GM21619 (cell line): ENCODE measurements around the gene ASNSD1.
"Not testable (repeated sequence)": the region's sequence is repeated elsewhere in the genome, so short reads cannot be mapped to it uniquely, and the experiment has no call there.

Experiments used
- ATAC-seq: cut with Tn5 transposase; IDR thresholded peaks from one replicate; pipeline ENCODE4 v1.9.1; 2021; ENCODE audit not compliant: unreplicated experiment

The ASNSD1 gene

DNA sequence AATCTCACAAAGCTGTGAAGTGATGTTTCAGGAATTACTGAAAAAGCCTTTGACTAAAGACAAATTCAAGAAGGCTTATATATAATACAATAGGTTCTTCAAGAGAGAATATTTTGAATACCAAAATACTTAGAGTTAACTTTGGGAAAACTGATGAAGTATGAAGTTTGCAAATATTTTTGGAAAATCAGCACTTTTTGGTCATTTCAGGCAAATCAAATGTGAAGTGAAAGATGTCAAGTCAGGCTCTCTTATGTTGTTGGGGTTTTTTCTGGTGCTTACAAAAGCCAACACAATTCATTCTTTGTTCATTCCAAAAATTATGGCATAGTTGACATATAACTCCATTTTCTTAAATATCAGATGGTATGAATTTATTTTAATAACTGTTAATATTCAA lies 14.7 kb upstream of the ASNSD1 start:
- no peak for ATAC-seq

DNA sequence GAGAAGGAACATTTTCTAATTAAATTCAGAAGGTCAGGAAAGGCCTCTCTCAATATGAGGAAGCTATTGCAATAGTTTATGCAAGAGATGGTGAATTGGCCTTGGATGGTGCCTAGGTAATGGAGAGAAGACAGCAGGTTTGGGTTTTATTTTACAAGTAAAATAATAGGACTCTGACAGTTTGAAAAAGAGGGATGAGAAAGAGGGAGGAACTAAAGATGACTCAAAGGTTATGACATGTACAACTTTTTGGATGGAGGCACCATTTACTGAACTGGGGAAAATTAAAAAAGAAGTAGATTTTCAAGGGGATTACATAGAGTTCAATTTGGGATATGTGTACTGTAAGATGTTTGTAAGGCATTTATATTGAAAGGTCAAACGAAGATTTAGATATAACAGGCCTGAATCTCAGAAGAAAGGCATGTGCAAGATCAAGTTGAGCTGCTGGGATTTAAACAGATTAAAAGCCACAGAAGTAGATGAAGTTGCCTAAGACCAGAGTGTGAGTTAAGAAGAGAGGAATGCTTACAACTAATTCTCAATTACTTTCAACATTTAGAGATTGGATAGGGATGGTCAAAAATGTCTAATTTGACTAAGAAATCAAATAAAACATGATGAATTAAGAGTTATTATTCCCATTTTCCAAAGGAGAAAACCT lies 12.3 kb upstream of the ASNSD1 start:
- no peak for ATAC-seq

DNA sequence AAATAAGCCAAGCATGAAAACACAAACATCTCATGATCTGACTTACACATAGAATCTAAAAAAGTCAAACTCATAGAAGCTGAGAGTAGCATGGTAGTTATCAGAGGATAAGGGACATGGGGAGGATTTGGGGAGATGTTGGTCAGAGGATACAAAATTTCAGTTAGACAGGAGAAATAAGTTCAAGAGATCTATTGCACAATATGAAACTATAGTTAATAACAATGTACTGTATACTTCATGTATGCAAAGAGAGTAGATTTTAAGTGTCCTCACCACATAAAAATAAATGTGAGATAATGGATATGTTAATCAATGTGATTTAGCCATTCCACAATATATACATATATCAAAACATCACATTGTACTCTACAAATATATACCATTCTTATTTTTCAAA lies 10.0 kb upstream of the ASNSD1 start:
- no peak for ATAC-seq

DNA sequence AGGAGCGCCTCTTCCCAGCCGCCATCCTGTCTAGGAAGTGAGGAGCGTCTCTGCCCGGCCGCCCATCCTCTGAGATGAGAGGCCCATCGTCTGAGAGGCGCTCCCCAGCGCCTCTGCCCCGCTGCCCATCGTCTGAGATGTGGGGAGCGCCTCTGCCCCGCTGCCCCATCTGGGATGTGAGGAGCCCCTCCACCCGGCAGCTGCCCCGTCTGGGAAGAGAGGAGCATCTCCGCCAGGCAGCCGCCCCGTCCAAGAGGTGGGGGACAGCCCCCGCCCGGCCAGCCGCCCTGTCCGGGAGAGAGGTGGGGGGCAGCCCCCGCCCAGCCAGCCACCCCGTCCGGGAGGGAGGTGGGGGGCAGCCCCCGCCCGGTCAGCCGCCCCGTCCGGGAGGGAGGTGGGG lies 7.8 kb upstream of the ASNSD1 start:
- not testable (repeated sequence) for ATAC-seq

DNA sequence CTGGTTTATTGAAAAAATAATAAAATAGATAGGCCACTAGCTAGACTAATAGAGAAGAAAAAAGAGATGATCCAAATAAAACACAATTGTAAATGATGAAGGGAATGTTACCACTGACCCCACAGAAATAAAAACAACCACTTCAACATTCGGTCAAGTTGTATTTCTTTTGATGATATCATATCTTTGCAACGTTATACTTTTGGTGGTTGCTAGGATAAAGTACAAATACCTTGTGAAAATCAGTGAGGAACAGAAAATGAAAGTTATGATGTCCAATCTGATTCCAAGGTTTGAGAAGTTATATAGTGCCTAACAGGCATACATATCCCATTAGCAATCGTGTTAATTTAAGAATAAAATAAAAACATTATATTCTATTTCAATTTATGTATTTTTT lies 6.6 kb upstream of the ASNSD1 start:
- ATAC-seq = no peak

DNA sequence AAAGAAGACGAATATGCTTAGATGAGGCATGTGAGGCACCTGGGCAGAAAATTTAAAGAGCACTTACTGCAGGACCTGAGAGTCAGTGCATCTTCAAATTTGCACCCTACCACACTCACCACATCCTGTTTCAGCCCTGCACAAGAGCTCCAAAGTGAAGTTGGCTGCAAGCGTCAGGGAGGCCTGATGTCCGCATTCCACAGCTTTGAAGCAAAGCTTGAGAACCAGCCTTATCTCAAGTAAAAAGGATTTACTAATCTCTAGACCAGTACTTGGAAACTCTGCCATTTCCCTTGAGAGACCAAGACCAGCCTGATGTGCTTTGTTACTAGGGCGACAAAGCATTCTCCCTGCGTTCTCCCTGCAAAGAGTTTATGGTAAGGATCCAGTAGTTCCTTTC lies 3.4 kb upstream of the ASNSD1 start:
- ATAC-seq = peak; percentile 30

DNA sequence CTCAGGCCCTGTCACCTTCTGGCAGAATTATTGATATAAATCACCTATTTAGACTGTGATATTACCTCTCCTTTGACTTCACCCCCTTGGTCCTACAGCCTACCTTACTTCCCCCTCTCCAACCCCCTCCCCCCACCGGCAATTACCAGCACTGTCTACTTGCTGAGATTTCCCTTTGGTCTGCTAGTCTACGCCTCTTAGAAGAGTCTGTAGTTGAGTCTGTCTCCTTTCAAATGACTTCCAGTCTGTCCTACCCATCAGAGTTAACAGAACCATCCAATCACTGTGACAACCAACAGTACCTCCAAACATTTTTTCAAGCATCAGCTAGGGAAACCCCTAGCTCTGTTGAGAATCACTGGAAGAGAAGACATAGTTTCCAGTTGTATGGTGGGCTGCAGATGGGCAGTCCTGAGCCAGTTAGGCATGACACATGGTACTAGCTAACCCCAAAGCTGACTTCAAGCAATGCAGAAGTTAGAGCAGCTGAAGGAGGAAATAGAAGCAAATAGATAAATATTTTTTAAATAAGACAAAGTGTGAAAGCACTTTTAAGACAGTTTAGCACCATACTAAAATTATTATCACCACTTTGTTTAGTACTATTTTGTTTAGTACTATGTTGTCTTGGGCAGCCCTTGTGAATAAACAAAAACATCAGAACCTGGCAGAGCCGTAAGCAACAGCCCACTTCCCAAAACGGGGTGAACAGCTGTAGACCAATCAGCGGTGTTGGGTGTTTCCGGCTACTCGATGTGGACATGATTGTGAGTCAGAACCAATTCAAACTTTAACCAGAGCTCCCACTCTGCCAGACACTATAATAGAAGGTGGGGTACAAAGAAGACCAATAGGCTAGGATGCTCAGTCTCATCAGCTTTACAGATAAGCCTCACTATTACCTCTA lies 2.7 kb upstream of the ASNSD1 start:
- ATAC-seq = no peak

DNA sequence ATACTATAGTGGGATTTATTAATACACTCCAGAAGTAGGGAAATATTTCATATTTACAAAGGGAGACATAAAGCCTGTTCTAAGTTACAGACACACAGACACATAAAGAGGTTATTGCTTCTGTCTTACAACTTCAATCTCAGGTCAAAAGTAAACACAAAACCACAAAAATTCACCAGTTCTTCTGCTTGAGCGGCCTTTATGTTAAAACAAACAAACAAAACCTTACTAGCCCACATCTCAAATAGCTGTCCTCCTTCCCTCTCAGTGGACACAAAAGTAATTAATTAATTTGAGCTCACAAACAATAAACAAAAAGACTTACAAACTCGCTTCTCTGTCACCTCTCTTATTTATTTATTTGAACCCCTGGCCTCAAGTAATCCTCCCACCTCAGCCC lies 1.5 kb upstream of the ASNSD1 start:
- ATAC-seq = no peak

DNA sequence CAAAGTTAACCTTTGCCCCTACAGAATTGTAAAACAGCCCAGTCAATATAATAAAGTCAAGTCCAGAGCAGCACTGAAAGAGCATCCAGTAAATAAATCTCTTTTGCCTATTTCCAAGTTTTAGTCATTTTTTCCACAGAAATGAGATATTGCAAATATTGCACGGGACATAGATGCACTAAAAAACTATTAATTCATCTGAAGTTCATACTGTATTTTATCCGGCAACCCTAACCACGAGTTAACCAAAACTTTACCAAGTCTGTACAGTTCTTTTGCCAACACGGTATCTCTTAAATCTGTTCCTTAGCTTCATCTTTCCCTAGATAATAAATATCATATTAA lies 484 bp upstream of the ASNSD1 start:
- ATAC-seq = no peak

DNA sequence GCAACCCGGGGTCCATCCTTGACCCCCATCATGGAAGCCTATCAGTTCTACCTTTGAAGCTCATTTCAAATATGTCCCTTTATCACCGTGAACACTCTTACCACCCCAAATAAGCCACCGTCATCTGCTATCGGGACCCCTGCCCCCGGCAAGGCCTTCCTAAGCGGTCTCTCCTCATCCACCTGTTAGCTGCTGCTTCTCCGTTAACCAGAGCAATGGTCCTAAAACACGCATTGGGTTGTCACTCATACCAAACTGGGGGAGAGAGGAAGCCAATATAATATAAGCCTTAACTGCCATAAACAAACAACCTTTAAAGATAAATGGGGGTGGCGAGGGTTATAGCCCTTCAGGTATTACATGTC lies 680 bp downstream of the ASNSD1 start:
- no peak for ATAC-seq

DNA sequence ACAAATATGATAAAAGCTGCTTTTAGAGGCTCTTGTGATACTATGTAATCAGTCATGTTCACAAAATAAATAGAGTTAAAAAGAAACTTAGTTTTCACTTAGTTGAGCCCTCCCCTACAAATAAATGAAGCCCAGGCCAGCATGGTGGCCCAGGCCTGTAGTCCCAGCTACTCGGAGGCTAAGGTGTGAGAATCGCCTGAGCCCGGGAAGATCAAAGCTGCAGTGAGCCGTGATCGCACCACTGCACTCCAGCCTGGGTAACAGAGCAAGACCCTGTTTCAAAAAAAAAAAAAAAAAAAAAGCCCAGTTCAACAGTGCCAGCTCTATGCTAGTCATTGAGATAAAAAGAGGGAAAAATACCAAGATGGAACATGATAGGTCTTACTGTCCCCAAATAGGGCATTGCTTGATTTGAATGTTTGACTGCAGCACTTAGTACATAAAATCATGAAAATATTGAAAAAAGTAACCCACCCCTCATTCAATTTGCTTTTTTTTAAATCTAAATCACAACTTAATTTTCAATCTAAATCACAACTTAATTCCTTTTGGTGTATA lies 1.5 kb downstream of the ASNSD1 start:
- no peak for ATAC-seq

DNA sequence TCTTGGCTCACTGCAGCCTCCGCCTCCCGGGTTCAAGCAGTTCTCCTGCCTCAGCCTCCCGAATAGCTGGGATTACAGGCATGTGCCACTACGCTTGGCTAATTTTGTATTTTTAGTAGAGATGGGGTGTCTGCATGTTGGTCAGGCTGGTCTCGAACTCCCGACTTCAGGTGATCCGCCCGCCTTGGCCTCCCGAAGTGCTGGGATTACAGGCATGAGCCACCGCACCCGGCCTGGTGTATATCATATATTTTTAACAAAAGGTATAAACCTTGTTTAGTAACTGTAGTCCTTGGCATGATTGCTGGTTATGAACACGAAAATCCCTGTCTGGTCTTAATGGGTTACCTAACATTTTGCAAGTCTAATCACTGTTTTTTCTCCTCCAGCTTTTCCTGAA lies 2.1 kb downstream of the ASNSD1 start:
- ATAC-seq = not testable (repeated sequence)

DNA sequence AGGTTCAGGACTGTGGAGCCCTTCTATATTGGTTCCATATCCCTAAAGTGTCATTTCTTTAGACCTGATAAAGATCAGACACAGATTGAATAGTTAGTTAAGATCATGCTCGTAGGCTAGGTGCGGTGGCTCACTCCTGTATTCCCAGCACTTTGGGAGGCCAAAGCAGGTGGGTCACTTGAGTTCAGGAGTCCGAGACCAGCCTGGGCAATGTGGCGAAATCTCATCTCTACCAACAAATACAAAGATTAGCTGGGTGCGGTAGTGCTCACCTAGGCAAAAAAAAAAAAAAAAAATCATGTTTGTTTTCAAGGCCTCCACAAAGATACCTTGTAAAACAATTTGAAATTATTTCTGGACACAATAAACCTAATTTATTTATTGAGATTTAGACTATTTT lies 8.7 kb downstream of the ASNSD1 start:
- no peak for ATAC-seq

DNA sequence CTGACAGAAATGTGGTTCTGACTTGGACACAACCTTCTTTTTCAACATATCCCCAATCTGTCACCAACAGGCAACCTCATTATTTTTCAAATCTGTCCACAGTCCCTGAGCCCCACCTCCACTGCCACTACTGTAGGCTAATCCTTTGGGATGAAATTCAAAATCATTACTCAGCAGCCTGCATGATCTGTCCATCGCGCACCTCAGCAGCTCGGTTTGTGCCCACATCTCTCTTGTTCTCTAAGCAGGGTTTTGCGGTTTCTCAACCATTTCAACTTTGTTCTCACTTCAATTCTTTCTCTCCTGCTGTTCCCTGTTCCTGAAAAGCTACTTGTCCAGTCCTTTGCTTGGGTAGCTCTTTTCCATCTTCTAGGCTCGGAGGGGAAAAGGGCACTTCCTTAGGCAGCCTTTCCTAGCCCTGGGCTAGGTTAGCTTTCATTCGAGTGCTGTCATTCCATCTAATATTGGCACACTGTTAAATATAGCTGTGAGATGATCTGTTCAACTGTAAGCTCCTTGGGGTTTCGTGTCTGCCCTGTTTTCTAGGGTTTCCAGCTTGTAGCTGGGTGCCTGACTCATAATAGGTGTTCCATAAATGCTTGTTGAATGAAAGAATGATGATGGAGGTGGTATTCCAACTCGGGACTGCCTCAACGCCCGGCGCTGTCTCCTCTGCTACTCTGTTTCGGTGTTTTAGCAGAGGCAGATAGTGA lies 12.6 kb downstream of the ASNSD1 start:
- ATAC-seq = no peak

DNA sequence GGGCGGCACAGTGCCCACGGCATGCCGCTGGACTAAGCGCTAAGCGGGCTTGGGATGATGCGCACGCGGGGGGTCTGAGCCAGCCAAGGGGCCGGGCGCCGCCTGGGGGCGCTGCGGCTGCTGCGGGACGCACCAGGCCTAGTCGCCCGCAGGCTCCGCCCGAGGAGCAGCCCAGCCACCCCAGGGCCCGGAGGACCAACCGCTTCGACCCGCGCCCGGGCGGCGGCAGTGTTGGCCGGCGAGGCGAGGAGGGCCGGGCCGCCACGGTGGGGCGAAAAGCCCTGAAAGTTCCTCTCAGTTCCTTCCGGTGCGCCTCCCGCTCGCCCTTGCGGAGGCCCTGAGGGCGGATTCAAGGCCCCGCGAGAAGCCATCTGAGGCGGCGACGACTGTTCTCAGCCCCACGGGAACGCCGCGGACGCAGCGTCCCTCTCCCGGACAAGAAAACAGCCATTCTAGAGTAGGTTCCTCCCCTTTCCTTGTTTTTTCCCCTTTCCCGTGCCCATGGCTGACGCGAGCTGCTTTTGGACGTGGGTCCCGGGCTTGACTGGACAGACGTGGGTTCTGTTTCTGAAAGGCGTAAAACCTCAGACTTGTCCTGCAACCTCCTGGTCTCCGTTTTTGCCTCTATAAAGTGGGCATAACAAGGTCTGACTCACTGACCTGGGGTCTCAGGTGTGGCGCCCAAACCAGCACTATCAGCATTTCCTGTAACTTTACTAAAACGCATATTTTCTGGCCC lies 13.3 kb downstream of the ASNSD1 start, which contains the start of gene ANKAR:
TSS of gene ANKAR (plus strand) at position 297 of the 739 bp plus-strand sequence. CDS start 1,821 bp downstream, outside the sequence.
- ATAC-seq = peak; percentile 94

DNA sequence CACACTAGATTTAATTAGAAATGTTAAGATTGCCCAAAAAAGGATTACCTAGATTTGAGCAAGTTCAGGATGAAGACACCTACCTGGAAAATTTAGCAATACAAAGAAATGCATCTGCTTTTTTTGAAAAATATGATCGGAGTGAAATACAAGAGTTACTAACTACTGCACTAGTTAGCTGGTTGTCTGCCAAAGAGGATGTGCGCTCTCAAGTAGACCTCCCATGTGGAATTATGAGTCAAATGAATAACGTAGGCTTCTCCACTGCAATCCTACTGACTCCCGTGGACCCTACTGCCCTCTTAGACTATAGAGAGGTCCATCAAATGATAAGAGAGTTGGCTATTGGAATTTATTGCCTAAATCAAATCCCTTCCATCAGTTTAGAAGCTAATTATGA lies 15.2 kb downstream of the ASNSD1 start:
- ATAC-seq = no peak

DNA sequence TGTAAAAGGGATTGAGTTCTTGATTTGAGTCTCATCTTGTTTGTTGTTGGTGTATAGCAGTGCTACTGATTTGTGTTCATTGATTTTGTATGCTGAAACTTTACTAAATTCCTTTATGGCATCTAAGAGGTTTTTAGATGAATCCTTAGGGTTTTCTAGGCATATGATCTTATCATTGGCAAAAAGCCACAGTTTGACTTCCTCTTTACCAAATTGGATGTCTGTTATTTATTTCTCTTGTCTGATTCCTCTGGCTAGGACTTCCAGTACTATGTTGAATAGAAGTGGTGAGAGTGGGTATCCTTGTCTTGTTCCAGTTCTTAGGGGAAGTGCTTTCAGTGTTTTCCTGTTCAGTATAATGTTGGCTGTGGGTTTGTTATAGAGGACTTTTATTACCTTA lies 18.0 kb downstream of the ASNSD1 start:
- ATAC-seq = no peak

DNA sequence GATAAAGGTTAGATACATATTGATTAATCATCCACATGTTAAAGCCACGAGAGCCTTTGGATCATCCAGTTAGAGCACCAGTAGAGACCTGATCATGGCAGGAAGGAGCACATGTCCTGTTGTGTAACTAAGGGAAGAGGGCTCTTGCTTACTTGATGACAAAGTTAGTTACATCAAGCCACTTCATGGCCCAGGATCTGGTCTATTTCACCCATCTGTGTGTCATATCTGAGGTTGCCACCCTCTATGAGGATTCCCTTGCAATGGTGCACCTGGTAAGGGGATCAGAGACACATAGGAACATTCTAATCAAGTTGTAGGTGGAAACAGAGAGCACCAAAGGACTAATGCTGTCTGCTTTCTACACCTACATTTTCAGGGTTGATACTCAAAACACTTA lies 19.9 kb downstream of the ASNSD1 start:
- no peak for ATAC-seq

DNA sequence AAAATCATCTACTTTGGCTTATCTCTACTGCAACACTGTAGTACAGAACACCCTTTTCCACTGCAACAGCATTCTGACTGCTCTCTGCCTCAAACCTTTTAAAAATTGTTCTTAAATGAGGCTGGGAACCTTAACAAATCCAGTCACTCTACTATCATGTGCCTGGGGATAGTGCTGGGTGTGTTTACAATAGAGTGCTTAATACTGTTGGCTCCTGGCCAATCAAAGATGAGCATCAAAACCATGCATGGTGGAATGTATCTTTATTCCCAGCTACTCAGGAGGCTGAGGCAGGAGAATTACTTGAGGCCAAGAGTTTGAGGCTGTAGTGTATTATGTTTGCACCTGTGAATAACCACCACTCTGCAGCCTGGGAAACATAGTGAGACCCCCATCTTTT lies 20.6 kb downstream of the ASNSD1 start:
- no peak for ATAC-seq

DNA sequence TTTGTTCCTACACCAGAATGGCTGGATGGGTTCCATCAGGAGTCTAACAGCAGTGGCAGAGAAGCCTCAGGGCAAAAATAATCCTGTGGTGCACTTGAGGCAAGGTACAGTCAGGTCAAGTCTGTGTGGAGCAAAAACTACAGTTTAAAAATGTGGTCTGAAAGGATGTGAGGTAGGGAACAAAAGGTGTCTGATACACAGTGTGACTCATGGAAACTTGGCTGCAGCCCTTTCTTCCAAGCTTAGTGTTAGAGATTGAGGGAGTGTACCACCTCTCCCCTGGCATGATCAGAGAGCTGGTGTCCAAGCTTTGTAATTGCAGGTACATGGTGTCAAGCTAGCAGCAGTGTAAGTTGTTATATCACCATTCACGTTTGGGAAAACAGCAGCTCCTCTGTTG lies 22.1 kb downstream of the ASNSD1 start:
- no peak for ATAC-seq

DNA sequence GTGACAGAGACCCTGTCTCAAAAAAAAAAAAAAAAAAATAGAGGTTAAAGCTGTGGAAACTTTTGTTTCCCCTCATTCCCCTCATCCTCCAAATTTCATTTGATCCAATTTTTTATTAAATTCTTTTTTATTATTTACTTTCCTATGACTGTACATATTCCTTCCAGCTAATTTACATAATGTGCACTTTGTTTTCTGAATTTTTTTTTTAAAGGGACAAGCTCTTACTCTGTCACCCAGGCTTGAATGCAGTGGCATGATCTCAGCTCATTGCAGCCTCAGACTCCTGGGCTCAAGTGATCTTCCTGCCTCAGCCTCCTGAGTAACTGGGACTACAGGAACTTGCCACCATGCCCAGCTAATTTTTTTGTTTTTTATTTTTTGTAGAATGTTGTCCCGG lies 23.6 kb downstream of the ASNSD1 start:
- no peak for ATAC-seq
